ENCODE results near the gene PSMD13. TPM values are rescaled to one million over a fixed set of nuclear protein-coding genes. Genes with fewer than 3 reads are reported as not detected.

Gene PSMD13
- total and polyA plus RNA-seq, 2 of the 4 experiments (the other 2 are of a cell fraction) = 177 to 217 TPM

DNA sequence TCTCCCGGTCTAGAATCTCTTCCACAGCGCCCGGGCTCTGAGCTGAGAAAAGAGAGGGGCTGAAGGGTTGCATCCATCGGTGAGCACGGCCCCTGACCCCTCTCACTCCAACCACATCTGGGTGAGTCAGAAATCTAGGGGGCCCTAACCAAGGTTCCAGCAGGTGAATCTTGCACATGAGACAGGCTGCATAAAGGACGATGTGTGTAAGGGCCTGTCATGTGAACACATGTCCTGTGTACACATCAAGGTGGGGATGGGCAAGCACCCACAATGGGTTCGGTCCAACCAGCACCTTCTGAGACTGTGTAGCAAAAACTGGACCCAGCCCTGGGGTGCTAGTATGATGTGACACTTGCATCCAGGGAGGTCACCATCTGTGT is 30.8 kb upstream of the PSMD13 start:
- Histone ChIP-seq H2BK5ac (ENCODE audit: low read depth, low read length, poor library complexity, severe bottlenecking) (no peak overlapping the region), H4K8ac (ENCODE audit: low read depth in 2 of 2, low read length in 2 of 2) (no peak overlapping the region), H3K27me3 (ENCODE audit: control insufficient read depth, insufficient read depth, low read length) (no peaks in the 10 kb centered on the region), H3K27ac (ENCODE audit: insufficient read depth, low read length) (0 out of 2 replicates have a peak overlapping the region, but pooled peaks have one; percentile 11), H2BK15ac (ENCODE audit: low read depth, low read length) (no peak overlapping the region), H3K23ac (ENCODE audit: low read depth, low read length) (peak overlapping the region; percentile 95), H3K36me3 (ENCODE audit: control insufficient read depth, insufficient read depth, low read length) (peaks cover 51% of the 10 kb centered on the region), H3K18ac (ENCODE audit: low read depth, low read length) (no peak overlapping the region), H3K4ac (ENCODE audit: low read depth, low read length) (no peak overlapping the region; the same call in 1 of the 2 replicates), H2BK20ac (ENCODE audit: low read depth, low read length) (no peak overlapping the region), H3K4me3 (ENCODE audit: insufficient read depth, low read depth, low read length) (peak overlapping the region; percentile 70), H2AK5ac (ENCODE audit: low read depth, low read length) (0 out of 2 replicates have a peak overlapping the region, but pooled peaks have one; percentile 52), H3K56ac (ENCODE audit: extremely low read depth, insufficient read depth, low read length) (no peak overlapping the region), H3K79me1 (ENCODE audit: low read depth in 1 of 2, low read length in 2 of 2) (peaks cover 39 to 86% of the 10 kb centered on the region in 2 experiments; a peak in 3 of 4 replicates), H2AFZ (replicated peaks; ENCODE audit: low read length, poor library complexity) (no peak overlapping the region), H3K9me1 (ENCODE audit: insufficient read depth, low read length) (peaks cover 34% of the 10 kb centered on the region), H3K4me1 (ENCODE audit: control insufficient read depth, insufficient read depth, low read length) (peaks cover 22% of the 10 kb centered on the region), H3K9ac (ENCODE audit: low read depth, low read length) (peak overlapping the region; percentile 95), H4K91ac (ENCODE audit: insufficient read depth, low read depth, low read length) (no peak overlapping the region), H3K4me2 (ENCODE audit: low read depth, low read length) (peak overlapping the region; percentile 94), H3K9me3 (ENCODE audit: control insufficient read depth, insufficient read depth, low read length) (no peaks in the 10 kb centered on the region), H3K14ac (replicated peaks; ENCODE audit: low read depth, low read length) (peak overlapping the region; percentile 24), H2AK9ac (replicated peaks; ENCODE audit: low read depth, low read length, poor library complexity) (peak overlapping the region; percentile 99), H4K5ac (ENCODE audit: low read depth, low read length) (no peak overlapping the region), H2BK120ac (ENCODE audit: low read depth, low read length) (no peak overlapping the region), H4K20me1 (ENCODE audit: insufficient read depth, low read length) (peaks cover 84% of the 10 kb centered on the region)
- in situ Hi-C loops (cut with MboI; ENCODE audit: low sequenced_read_pairs) = no loop called here
- no peak for DNase-seq
- BruUV-seq (replicated peaks) = no TSS peak
- TF ChIP-seq, protein P1, sequence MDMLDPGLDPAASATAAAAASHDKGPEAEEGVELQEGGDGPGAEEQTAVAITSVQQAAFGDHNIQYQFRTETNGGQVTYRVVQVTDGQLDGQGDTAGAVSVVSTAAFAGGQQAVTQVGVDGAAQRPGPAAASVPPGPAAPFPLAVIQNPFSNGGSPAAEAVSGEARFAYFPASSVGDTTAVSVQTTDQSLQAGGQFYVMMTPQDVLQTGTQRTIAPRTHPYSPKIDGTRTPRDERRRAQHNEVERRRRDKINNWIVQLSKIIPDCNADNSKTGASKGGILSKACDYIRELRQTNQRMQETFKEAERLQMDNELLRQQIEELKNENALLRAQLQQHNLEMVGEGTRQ (IDR thresholded peaks at IDR 0.05; ENCODE audit: low read depth, low read length) = no peak
- peak; percentile 16; the same call in 1 of the 2 replicates for TF ChIP-seq POLR2A (IDR thresholded peaks at IDR 0.05; ENCODE audit: low read depth, low read length)
- ChIA-PET CTCF (no interaction called here), POLR2A (ENCODE audit: unreplicated experiment) (no interaction called here)
- dilution Hi-C loops (cut with HindIII; ENCODE audit: low sequenced_read_pairs, unreplicated experiment) = no loop called here
- ATAC-seq (ENCODE audit: low read depth) = no peak
- intact Hi-C loops (cut with micrococcal nuclease) = loop anchor here (2.0 to 5.0 kb wide), 4 partner anchors 101 to 311 kb away; partner anchors contain the start of gene IFITM2
- WGBS, 2 experiments (ENCODE audit: extremely low coverage in 2 of 2, insufficient read length in 1 of 2) = 100% methylated on average over 1 of the region's 7 CpGs; no CpG with 5 or more reads in 1 of the 2 experiments
